ENCODE measurements around the gene CDC5L.

DNA sequence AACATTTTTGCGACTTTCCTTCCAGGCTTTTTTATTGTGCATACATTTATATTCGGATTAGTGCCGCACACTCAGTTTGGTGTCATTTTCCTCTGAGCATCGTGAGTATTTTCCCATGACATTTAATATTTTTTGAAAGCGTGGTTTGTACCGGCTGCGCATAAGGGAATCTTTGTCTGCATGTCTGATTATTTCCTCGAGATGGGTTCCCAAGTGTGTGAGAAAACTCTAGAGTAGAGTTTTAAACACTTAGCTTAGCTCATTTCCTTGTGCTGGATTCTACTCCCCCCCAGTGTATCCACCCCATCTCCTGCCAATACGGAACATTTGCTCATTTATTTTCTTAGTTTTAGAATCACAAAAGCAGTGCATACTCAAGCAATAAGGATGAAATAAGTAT is 94.3 kb downstream of the CDC5L start:
- TF ChIP-seq, protein P1, sequence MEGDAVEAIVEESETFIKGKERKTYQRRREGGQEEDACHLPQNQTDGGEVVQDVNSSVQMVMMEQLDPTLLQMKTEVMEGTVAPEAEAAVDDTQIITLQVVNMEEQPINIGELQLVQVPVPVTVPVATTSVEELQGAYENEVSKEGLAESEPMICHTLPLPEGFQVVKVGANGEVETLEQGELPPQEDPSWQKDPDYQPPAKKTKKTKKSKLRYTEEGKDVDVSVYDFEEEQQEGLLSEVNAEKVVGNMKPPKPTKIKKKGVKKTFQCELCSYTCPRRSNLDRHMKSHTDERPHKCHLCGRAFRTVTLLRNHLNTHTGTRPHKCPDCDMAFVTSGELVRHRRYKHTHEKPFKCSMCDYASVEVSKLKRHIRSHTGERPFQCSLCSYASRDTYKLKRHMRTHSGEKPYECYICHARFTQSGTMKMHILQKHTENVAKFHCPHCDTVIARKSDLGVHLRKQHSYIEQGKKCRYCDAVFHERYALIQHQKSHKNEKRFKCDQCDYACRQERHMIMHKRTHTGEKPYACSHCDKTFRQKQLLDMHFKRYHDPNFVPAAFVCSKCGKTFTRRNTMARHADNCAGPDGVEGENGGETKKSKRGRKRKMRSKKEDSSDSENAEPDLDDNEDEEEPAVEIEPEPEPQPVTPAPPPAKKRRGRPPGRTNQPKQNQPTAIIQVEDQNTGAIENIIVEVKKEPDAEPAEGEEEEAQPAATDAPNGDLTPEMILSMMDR (IDR thresholded peaks at IDR 0.05) = no peak
- TF ChIP-seq ZFX (IDR thresholded peaks at IDR 0.05; ENCODE audit: borderline replicate concordance) = no peak
